GM18507 (cell line): Measurements from ENCODE around the gene TIPRL.
A peak's percentile ranks its signal among the peaks of the same experiment; 100 is the strongest.
"Not testable (repeated sequence)": the region's sequence is repeated elsewhere in the genome, so short reads cannot be mapped to it uniquely, and the experiment has no call there.

Source experiments
- DNase-seq: peaks from one replicate; pipeline ENCODE4 v3.0.0; 2011; ENCODE audit warnings: low read depth; ENCODE audit not compliant: insufficient read length; ENCODE audit errors: extremely low spot score
- FAIRE-seq: peaks from 2 replicates; lab custom pipeline; 2011; peaks lifted over from hg19 to GRCh38; lab: Jason Lieb, UNC

TIPRL gene

DNA sequence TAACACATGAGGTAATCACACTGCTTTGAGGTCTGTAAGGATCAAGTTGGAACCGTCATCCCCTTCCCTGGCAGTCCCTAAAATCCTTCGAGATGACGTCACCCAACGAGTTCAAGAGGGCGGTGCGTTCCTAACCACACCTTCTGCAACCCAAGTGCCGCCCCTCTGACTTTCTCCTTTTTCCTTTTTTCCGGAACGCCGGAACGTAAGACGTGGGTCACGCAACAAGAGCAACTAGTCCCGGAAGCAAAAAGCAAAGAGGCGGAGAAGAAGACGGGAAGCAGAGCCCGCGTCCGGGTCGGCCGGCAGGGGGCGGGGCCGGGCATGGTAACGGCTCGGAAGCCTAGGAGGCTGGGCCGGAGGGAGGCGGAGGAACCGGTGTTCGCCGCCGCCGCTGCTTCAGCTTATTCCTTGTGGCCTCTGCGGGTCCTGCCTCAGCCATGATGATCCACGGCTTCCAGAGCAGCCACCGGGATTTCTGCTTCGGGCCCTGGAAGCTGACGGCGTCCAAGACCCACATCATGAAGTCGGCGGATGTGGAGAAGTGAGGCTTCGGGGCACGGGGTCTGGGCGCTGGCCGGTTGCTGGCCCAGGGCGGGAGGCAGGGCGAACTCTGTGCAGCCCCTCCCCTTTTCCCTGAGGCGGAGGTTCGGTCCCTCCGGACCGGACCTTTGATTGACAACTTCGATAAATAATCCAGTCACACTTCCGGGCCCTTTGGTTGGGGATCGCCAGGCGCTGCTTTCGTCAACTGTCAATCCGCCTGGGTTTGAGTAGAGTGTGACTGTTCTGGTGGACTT, at the start of gene TIPRL:
Gene TIPRL, plus strand, starts transcription at position 325 of the 800 bp plus-strand sequence. Its CDS starts 116 bp downstream, at position 441.
- FAIRE-seq, result peak; percentile 95
- DNase-seq, result peak; percentile 71

DNA sequence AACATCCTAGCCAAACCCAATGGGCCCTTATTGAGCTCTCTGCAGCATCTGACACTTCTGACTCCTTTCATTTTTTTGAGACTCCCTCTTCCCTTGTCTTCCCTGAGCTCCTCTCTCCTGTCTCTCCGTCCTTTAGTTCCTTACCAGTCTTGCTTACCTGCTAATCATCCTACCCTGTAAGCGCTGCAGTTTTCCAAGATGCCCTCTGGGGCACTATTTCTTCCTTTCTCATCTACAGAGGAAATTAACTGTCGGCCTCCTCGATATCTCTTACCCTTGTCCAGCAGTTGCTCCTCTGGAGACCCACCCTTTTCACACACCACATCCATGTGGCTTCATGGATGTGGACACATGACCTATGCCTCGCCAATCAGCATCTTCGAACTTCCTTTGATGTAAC, 48.8 kb upstream of the TIPRL start:
- DNase-seq (no peak), FAIRE-seq (no peak)

DNA sequence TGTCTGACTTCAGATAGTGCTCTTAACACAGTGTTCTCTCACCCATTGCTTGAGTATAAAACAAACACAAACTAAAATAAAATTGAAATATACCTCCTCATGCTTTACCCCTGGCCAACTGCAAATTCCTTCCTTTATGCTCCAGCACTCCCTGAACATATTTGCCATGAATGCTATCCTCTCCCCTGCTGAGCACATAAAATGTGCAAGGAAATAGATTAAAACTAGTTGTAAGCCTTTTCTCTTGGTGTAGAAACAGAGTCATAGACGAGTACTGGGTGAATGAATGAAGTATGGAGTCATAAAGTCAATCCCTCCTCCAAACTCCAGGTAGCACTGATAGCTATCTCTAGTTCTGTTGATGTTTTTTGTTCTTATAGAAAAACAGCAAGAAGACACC, 44.6 kb upstream of the TIPRL start:
- FAIRE-seq, result no peak

DNA sequence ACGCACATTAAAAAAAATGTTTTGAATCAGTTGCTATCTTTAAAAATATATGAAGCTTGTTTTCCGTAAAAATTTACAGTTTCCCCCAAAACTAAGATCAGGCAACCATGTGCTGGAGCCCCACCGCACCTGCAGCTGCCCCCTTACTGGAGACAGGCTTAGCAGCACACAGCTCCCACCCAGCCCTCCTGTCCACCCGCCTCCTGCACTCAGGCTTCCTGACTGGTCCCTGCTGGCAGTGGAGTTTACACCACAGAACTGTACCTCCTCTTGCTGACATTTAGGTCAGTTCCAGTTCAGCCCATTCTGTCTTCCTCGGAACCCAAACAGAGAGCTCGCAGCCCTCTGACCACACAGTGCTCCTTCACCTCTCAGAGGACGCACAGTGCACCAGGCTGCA, 44.1 kb upstream of the TIPRL start:
- no peak for DNase-seq
- no peak for FAIRE-seq

More for the DNA sequence above, 44.6 kb upstream of the TIPRL start:
- DNase-seq, result no peak

DNA sequence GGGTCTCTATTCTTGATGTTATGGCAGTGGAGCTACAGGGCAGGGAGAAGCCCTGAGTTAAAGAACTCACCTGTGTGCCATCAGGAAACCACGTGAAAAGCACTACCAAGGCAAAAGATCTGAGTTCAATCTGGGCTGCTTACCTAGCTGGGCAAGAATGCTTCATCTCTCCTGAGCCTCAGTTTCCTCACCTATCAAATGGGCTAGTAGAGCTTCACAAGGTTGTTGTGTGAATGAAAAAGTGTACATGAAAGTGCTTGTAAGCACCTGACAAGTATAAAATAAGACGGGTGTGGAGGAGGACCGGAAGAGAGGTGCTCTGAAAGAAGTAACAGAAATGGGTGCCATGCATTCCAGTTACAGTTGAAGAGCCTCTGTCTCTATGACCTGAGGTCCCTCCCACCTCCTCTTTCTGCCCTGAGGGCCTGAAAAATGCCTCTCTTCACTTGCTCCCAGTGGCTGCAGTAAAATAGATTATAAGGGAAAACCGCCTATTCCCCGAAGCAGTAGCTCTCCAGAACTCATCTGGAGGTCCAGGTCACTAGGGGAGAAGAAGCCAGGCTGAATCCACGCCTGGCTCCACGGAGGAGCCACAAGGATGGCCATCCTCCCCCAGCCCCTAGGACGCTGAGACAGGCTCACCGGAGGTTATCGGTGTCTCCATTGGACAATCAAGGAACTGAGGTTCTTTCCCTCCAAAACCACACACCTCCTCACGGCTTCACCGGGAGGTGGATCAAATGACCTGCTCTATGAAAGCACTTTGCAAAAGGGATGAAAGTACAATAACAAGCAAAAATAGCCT, 43.4 kb upstream of the TIPRL start:
- FAIRE-seq, result no peak
- DNase-seq, result no peak

DNA sequence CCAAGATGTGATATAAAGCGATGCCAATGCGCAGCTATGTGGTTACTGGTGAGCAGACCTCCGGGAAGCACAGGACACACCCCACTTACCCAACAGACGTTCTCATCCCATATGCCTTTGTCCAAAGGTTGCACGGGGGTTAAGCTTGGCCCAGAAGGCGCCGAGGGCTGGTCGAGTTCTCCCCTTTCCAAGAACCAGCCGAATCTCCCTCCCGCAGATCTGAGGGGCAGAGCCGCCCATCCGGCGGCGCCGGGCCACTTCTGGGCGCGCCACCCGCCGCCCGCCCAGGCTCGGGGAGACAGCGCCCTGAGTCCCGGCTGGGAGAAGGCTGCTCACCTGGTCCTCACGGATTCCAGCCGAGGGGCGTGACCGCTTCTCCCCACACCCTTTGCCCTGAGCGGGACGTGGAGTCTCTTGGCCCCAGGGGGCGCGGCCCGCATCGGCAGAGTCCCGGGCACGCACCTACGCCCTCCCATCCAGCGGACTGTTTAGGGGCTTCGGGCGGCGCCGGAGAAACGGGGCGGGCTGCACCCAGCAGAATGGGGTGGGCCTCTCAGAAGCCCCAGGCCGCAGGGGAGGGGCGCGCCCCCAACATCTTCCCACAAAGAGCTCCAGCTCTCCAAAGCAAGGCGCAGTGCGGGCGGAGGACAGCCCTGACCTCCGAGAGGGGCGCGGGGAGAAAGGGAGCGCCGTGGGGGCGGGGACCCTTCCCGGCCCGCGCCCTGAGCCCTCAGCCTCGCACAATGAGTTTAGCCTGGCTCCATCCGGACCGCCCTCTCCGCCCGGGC, 42.6 kb upstream of the TIPRL start:
- DNase-seq, result no peak
- FAIRE-seq, result no peak

DNA sequence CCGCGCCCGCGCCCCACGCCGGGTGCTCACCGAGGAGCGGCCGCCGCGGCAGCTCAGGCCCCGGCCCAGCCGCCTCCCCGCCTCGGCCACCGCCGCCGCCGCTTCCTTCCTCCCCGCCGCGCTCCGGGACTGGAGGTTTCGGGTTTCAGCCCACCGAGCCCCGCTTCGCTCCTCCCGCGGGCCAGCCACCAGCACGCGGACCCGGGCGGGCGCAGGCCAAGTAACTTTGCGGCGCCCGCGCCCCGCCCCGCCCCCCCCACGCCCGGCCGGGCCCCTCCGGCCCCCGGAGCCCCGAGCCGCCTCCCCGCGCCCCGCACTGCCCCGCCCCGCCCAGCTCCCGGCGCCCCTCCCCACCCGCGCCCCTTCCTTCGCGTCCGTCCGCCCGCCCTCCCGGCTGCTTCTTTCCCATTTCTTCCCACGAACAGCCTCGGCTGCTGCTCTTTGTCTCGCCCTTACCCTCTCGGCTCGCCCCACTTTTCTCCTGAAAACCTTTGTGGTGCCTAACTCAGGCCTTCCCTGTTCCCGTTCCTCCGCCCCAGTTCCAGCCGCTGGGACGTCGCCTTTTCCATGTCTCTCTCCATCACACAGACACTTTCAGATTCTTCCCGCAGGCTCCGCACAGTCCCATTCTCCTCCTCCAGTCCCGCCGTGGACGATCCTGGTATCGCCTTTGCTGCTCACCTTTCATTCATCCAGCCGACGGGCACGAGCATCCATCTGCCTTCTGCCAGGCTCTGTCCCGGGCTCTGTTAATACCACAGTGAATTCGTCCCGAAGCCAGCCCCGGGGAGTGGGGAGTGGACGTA, 41.9 kb upstream of the TIPRL start, which contains the start of gene GPR161:
Gene GPR161, minus strand, starts transcription at position 222 of the 806 bp plus-strand sequence. CDS start 32,080 bp downstream, outside the sequence.
- DNase-seq (no peak), FAIRE-seq (no peak)

DNA sequence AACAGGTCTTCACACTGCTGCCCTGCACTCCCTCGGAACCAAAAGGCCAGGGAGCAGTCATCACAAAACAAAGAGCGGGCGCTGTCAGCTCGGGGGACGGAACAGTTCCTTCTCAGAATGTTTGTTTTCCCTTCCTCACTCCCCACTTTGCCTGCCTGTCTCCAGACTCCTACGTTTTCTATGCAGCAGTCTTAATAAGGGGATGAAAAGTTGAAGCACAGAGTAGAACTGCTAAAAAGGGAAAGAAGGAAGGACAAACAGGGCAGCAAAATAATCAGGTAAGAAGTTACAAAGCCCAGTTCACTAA, 41.3 kb upstream of the TIPRL start:
- FAIRE-seq, result no peak
- no peak for DNase-seq

DNA sequence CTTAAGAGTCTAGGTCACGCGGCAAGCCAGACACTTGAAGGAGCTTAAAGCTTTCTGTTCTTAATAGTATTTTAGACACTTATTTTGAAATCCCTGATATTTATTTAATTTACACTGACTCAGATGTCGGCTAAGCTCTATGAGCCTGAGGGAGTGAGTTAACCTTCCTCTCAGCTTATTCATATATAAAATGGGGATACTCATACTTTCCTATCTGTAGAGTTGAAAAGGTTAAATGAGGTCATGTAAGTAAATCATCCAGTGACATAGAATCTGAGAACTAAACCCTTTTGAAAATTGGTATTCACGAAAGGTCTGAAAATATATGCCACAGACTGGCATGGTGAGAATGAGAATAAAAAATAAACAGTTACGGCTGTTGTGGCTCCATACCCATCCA, 40.6 kb upstream of the TIPRL start:
- no peak for FAIRE-seq

DNA sequence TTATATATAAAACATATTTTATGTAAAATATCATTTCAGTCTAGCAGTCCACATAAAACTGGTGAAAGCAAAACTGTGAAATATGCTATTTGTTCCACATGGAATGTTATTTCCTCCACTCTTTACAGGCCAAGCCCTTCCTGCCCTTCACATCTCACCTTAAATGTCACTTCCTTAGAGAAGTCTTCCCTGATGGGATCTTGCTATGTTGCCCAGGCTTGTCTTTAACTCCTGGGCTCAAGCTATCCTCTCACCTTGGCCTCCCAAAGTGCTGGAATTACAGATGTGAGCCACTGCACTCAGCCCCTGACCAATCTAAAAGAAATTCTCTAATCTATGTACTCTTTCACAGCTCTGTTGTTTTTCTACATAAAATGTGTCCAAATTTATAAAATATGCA, 39.7 kb upstream of the TIPRL start:
- FAIRE-seq (no peak), DNase-seq (no peak)

More for the DNA sequence above, 40.6 kb upstream of the TIPRL start:
- no peak for DNase-seq

DNA sequence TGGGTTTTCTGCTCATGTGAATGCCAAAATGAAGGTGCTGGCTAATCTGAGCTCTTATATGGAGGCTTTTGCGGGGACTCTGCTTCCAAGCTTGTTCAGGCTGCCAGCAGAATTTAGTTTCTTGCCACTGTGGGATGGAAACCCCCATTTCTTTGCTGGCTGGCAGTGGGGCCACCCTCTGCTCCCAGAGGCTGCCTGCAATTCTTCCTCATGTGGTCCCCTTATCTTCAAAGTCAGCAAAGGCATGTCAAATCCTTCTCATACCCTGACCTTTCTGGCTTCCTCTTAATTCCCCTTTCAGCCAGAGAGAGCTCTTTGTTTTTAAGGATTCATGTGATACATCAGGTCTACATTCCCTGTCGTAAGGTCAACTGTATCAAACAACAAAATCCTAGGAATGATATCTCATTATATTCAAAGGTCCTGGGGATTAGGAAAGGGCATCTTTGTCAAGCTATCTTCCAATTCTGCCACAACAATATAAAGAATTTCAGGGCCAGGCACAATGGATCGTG, 36.8 kb upstream of the TIPRL start:
- no peak for FAIRE-seq
- no peak for DNase-seq

DNA sequence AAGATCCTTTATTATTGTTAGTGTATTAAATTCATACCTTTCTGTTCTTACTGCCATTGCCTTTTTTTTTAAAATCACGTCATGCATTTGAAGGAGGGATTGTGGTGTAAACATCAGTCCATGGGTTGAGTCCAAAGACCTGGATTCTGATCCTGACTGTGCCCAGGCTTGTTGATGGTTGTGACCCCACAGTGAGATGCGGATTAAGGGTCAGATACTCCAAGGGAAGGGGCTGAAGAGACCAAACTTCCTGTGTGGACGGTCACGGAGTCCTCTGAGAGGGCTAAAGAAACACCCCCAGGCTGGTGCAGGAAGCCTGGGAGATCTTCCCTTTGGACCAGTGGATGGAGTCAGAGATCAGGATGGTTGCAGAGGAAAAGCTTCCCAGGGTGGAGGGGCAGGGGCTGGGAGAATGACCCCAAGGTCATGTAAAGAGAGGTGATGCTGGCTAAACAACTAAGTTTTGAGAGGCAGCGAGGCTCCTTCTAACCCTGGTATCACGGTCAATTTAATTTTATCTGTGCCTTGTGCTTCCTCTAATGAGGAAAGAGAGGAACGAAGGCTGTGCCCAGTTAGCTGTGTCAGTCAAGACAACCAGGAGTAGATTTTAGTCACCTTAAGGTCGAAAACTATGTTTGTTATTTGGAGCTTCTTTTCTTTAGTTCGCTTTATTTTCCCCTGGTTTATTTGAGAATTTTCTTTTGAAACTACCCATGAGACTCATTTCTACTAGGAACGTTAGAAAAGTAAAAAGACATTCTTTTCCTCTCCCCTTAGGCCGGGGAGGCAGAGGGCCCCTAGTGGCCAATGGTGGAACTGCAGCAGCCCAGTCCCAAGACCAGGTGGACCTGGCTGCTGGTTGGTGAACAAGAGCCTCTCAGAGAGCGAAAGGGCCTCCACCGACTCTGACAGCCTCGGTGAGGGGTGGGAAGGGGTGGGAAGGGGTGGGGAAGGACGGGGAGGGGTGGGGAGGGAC, 33.3 kb upstream of the TIPRL start:
- peak; percentile 93 for FAIRE-seq
- DNase-seq, result peak; percentile 79

DNA sequence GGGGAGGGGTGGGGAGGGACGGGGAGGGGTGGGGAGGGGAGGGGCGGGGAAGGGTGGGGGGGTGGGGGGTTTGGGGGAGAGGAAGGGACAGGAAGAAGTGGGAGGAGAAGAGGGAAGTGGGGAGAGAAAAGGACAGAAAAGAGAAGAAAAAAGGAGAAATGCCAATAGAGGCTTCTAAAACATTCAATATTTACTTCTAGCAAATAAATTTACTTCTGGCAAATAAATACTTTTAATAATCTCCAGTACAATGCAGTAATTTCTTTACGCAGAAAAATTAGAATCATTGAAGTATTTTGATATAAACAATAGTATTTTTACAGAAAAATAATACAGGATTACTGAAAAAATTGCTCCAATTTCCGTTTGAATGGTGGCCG, 32.6 kb upstream of the TIPRL start:
- no peak for DNase-seq
- FAIRE-seq, result no peak

DNA sequence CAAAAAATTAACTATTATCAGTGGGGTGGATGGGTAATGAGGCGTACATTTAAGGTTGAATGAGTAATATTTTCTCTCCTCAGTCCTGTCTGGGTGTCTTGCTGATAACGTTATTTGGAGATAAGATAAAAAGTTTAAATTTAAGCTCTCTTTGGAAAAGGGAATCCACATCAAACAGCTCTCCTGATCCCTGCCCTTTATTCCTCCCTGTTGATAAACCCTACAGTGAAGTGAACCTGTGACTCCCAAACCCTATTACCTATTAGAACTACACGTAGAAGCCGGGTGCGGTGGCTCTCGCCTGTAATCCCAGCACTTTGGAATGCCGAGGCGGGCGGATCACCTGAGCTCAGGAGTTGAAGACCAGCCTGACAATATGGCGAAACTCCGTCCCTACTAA, 32.1 kb upstream of the TIPRL start:
- no peak for FAIRE-seq
- no peak for DNase-seq

DNA sequence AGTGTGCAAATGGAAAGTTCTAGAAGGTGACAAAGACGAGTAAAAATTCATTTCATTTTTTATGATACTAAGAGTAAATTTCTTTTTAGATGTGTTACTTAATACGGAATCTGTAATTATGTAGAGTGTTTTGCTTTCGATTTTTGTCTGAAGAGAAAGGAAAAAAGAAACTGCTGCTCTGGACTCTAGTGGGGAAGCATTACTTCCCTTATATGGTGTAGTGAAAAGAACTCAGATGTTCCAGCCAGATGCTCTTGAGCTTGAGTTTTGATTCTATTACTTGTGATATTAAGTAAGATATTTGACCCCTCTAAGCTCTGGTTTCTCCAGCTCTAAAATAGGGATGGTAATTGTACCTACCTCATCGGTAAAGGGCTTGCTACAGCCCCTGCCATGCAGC, 29.8 kb upstream of the TIPRL start:
- DNase-seq (no peak), FAIRE-seq (peak; percentile 71)

DNA sequence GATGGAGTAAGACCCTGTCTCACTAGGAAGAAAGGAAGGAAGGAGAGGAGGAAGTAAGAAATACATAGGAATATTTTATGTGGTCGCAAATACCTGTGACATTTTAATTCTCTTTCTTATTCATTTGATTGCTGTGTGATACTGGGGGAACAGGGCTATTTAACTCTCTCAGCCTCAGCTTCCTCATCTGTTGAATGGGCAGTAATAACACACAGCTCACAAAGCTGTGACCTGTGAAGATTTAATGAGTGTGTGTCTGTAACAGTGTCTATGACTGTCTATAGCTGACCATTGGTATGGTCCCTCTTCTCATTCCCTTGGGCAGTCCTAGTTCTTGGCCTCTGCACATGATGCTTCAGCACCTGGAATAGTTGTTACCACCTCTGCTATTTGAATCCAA, 28.5 kb upstream of the TIPRL start:
- FAIRE-seq (no peak), DNase-seq (no peak)

DNA sequence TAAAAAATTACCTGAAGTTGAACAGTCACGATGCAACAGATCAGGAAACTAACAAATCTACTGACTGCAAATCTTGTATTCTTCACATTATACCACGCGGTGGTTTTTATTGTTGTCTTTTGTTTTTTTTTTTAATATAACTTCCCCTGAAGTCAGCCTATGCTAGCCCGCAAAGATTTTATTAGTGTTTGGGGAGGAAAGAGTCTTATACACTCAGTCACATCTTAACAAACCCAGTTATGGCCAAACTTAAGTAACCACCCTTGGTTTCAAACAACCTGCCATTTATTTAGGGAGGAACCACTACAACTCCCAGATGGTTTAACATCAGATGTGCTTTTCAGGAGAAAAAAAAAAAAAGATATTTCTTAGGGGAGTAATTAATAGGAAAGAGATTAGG, 26.8 kb upstream of the TIPRL start:
- DNase-seq (no peak), FAIRE-seq (no peak)

DNA sequence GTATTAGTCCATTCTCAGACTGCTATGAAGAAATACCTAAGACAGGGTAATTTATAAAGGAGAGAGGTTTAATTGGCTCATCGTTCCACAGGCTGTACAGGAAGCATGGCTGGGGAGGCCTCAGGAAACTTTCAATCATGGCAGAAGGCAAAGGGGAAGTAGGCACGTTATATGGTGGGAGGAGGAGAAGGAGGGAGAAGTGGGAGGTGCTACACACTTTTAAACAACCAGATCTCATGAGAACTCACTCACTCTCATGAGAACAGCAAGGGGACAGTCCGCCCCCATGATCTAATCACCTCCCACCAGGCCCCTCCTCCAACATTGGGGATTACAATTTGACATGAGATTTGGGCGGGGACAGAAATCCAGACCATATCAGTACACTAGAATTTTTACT, 24.1 kb upstream of the TIPRL start:
- not testable (repeated sequence) for FAIRE-seq, DNase-seq
